ENCODE data around the gene EFCAB9.
A peak's percentile ranks its signal among the peaks of the same experiment; 100 is the strongest.

The EFCAB9 gene

GRCh38 chr5:172187118-172188032 lies 6.6 kb upstream of the EFCAB9 start:
- Histone ChIP-seq H3K4me2 (peak overlapping the region; percentile 86), H3K4me3 (IDR thresholded peaks at IDR 0.05; ENCODE audit: insufficient read depth, low read depth, low read length) (no peak overlapping the region)

DNA sequence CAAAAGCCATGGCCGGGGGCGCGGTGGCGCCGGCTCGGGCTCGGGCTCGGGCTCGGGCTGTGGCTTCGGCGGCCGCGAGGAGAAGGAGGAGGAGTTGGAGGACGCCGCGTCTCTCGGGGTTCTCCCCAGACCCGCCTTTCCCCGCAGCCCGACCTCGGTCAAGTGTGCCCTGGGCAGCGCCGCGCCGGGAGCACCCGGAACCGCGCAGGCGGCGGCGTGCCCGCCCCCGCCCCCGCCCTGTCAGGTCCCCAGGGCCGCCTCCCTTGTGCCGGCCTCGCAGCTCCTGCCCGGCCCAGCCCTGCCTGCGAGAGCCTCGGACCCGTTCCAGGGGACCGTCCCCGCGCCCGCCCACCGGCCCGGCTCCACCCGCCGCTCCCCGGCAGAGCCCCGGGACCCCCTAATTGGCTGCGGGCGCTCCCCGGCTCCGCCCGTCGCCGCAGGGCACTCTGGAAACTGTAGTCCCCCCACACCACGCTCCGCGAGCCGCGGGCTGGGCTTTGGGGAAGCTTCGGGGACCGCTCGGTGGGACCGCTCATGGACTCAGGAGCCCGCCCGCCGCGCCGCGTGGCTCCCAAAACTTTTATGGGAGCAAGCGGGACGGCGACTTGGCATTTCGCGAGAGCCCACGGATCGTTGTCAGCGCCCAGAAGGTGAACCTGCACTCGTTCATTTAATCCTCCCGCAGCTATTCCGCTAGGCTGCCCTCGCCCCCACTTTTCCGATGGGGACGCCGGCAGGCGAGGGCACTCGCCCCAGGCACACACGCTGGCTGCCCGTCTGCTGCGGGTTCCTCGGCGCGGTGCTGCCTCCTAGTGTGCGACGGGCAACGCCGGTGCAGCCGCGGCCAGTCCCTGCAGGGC lies 5.7 kb upstream of the EFCAB9 start, which contains the start of gene STK10:
TSS of gene STK10 (minus strand) at position 192 of the 860 bp plus-strand sequence. CDS start at position 10, 182 bp downstream.
- Histone ChIP-seq H3K36me3 (ENCODE audit: insufficient read depth) (no peaks in the 10 kb centered on the region), H3K4me3 (IDR thresholded peaks at IDR 0.05; ENCODE audit: insufficient read depth, low read depth, low read length) (no peak within 1 kb of the TSS), H4K20me1 (ENCODE audit: insufficient read depth) (no peaks in the 10 kb centered on the region), H3K27me3 (ENCODE audit: insufficient read depth, low read depth) (no peaks in the 10 kb centered on the region), H3K79me2 (ENCODE audit: insufficient read depth, low read depth) (peaks cover 8% of the 10 kb centered on the region; the same call in 1 of the 2 replicates), H3K27ac (peak within 1 kb of the TSS; percentile 55; the same call in 1 of the 2 replicates), H3K4me2 (peak within 1 kb of the TSS; percentile 86), H3K4me1 (ENCODE audit: low read depth, poor library complexity, severe bottlenecking) (peaks cover 14% of the 10 kb centered on the region), H2AFZ (ENCODE audit: low read depth) (peak within 1 kb of the TSS; percentile 71), H3K9ac (peak within 1 kb of the TSS; percentile 44; the same call in 1 of the 2 replicates)
- TF ChIP-seq, protein P1, sequence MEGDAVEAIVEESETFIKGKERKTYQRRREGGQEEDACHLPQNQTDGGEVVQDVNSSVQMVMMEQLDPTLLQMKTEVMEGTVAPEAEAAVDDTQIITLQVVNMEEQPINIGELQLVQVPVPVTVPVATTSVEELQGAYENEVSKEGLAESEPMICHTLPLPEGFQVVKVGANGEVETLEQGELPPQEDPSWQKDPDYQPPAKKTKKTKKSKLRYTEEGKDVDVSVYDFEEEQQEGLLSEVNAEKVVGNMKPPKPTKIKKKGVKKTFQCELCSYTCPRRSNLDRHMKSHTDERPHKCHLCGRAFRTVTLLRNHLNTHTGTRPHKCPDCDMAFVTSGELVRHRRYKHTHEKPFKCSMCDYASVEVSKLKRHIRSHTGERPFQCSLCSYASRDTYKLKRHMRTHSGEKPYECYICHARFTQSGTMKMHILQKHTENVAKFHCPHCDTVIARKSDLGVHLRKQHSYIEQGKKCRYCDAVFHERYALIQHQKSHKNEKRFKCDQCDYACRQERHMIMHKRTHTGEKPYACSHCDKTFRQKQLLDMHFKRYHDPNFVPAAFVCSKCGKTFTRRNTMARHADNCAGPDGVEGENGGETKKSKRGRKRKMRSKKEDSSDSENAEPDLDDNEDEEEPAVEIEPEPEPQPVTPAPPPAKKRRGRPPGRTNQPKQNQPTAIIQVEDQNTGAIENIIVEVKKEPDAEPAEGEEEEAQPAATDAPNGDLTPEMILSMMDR (conservative IDR thresholded peaks at IDR 0.05; ENCODE audit: low read depth, low read length) = peak; percentile 49

More at GRCh38 chr5:172187118-172188032, 6.6 kb upstream of the EFCAB9 start:
- peak overlapping the region; percentile 22; the same call in 1 of the 2 replicates for H3K9ac ChIP-seq
- H3K4me1 ChIP-seq (ENCODE audit: low read depth, poor library complexity, severe bottlenecking) = peaks cover 14% of the 10 kb centered on the region
- no peak overlapping the region for H3K27ac ChIP-seq
- TF ChIP-seq, protein P1 (conservative IDR thresholded peaks at IDR 0.05; ENCODE audit: low read depth, low read length) = no peak
- no peaks in the 10 kb centered on the region for H4K20me1 ChIP-seq (ENCODE audit: insufficient read depth)
- no peaks in the 10 kb centered on the region for H3K36me3 ChIP-seq (ENCODE audit: insufficient read depth)
- H2AFZ ChIP-seq (ENCODE audit: low read depth) = peak overlapping the region; percentile 71
- no peaks in the 10 kb centered on the region for H3K27me3 ChIP-seq (ENCODE audit: insufficient read depth, low read depth)
- H3K79me2 ChIP-seq (ENCODE audit: insufficient read depth, low read depth) = peaks cover 12% of the 10 kb centered on the region; the same call in 1 of the 2 replicates

DNA sequence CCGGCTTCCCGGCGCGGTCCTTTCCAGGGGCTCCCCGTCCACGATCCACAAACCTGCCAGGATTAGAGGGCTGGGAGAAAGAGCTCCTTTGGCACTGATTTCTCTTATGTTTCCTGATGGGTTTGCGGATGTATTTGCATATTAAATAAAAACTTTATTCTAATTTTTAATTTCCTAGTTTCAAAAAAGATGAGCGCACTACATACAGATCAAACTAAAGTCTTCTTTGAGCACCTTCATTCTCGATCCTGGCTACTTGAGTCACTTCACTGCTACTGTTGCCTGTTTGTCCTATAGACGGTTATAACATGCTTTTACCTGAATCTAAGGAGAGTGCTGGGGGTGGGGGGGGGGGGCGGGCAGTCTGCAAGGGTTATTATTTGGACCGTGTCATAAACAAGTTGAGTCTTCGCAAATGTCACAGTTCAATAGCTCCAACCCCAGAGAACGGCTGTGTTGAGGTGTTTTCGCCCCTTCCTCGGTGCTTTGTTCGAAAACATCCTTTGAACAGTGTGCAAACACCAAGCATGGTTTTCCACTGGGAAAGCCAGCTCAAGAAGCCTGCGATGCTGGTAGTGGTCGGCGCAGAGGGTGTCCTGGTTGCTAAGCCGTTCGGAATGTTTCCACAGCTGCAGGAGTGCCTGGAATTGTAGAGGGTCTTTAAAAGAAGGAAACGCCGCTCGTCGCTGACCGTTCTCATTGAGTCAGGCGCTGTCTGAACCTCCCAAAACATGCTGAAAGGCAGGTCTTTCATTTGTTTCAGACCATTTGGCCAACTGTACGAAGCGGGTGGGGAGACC lies 4.9 kb upstream of the EFCAB9 start:
- Histone ChIP-seq H3K79me2 (ENCODE audit: insufficient read depth, low read depth) (peaks cover 8% of the 10 kb centered on the region; the same call in 1 of the 2 replicates), H3K4me3 (IDR thresholded peaks at IDR 0.05; ENCODE audit: insufficient read depth, low read depth, low read length) (no peak overlapping the region), H2AFZ (ENCODE audit: low read depth) (peak overlapping the region; percentile 71; the same call in 1 of the 2 replicates), H3K36me3 (ENCODE audit: insufficient read depth) (no peaks in the 10 kb centered on the region), H3K4me2 (peak overlapping the region; percentile 25; the same call in 1 of the 2 replicates), H4K20me1 (ENCODE audit: insufficient read depth) (no peaks in the 10 kb centered on the region), H3K4me1 (ENCODE audit: low read depth, poor library complexity, severe bottlenecking) (peaks cover 14% of the 10 kb centered on the region), H3K9ac (no peak overlapping the region), H3K27ac (no peak overlapping the region), H3K27me3 (ENCODE audit: insufficient read depth, low read depth) (no peaks in the 10 kb centered on the region)
- TF ChIP-seq, protein P1 (conservative IDR thresholded peaks at IDR 0.05; ENCODE audit: low read depth, low read length) = no peak
